Kidney tubule cell (primary cell): ENCODE measurements around the gene WDFY1.

Source experiments
- DNase-seq: peaks from one replicate; pipeline ENCODE4 v3.0.0-alpha.2; 2018; ENCODE audit warnings: low spot score

The WDFY1 gene

GRCh38 chr2:223944703-223945531 is at the start of gene WDFY1:
WDFY1 (minus strand) TSS chr2:223945335; CDS start chr2:223945284, 51 bp downstream.
- peak; percentile 91 for DNase-seq

GRCh38 chr2:223994562-223995162 is 49.5 kb upstream of the WDFY1 start:
- peak; percentile 45 for DNase-seq

GRCh38 chr2:223993634-223994232 is 48.6 kb upstream of the WDFY1 start:
- peak; percentile 78 for DNase-seq

GRCh38 chr2:223991611-223992010 is 46.5 kb upstream of the WDFY1 start:
- no peak for DNase-seq

- DNase-seq = no peak
Observed at GRCh38 chr2:223989856-223990232, 44.7 kb upstream of the WDFY1 start.

- DNase-seq = peak; percentile 23
Observed at GRCh38 chr2:223989206-223989855, 44.2 kb upstream of the WDFY1 start.

- no peak for DNase-seq
Observed at GRCh38 chr2:223981241-223981640, 36.1 kb upstream of the WDFY1 start.

- DNase-seq = no peak
Observed at GRCh38 chr2:223980803-223981202, 35.7 kb upstream of the WDFY1 start.

- no peak for DNase-seq
Observed at GRCh38 chr2:223980397-223980735, 35.2 kb upstream of the WDFY1 start.

GRCh38 chr2:223979730-223980396 is 34.7 kb upstream of the WDFY1 start:
- DNase-seq = no peak

- no peak for DNase-seq
Observed at GRCh38 chr2:223978451-223978850, 33.3 kb upstream of the WDFY1 start.

GRCh38 chr2:223976635-223977226 is 31.6 kb upstream of the WDFY1 start:
- no peak for DNase-seq

GRCh38 chr2:223973606-223974005 is 28.5 kb upstream of the WDFY1 start:
- DNase-seq = no peak

GRCh38 chr2:223972656-223973102 is 27.5 kb upstream of the WDFY1 start:
- no peak for DNase-seq

GRCh38 chr2:223971731-223972130 is 26.6 kb upstream of the WDFY1 start:
- DNase-seq = no peak

GRCh38 chr2:223970343-223971128 is 25.4 kb upstream of the WDFY1 start:
- peak; percentile 63 for DNase-seq

GRCh38 chr2:223969856-223970255 is 24.7 kb upstream of the WDFY1 start:
- DNase-seq = peak; percentile 37

- DNase-seq = no peak
Observed at GRCh38 chr2:223969315-223969714, 24.2 kb upstream of the WDFY1 start.

GRCh38 chr2:223967981-223968380 is 22.8 kb upstream of the WDFY1 start:
- DNase-seq = peak; percentile 29

- peak; percentile 64 for DNase-seq
Observed at GRCh38 chr2:223959688-223960087, 14.6 kb upstream of the WDFY1 start.
